ENCODE results near the gene SIGLEC15. TPM values are rescaled to one million over a fixed set of nuclear protein-coding genes. Genes with fewer than 3 reads are reported as not detected.

SIGLEC15 gene
- total and polyA plus RNA-seq, 2 experiments from 2014 or later, result 0.30 to 1.5 TPM

- whole genome bisulfite sequencing (ENCODE audit: low lambda C conversion rate, missing lambda C conversion rate), result 90% methylated on average over 3 of the region's 3 CpGs
- Histone ChIP-seq H3K27ac (no peak overlapping the region), H3K4me3 (no peak overlapping the region), H3K4me1 (ENCODE audit: insufficient read depth) (no peaks in the 10 kb centered on the region), H4K20me1 (ENCODE audit: insufficient read depth, poor library complexity, severe bottlenecking) (no peaks in the 10 kb centered on the region), H3K9me3 (ENCODE audit: low read depth) (no peaks in the 10 kb centered on the region), H3K79me2 (no peaks in the 10 kb centered on the region), H2AFZ (no peak overlapping the region), H3K9me2 (replicated peaks; ENCODE audit: insufficient read depth) (no peaks in the 10 kb centered on the region), H3K4me2 (no peak overlapping the region), H3K27me3 (no peaks in the 10 kb centered on the region), H3K36me3 (replicated peaks; ENCODE audit: insufficient read depth, low read depth) (no peaks in the 10 kb centered on the region)
- no peak for DNase-seq (ENCODE audit: low spot score)
- TF ChIP-seq EZH2phosphoT487 (IDR thresholded peaks at IDR 0.05; ENCODE audit: low read depth, severe bottlenecking, unreplicated experiment) (no peak), EZH2 (IDR thresholded peaks at IDR 0.05; ENCODE audit: borderline replicate concordance) (no peak), CTCF (IDR thresholded peaks at IDR 0.05; ENCODE audit: poor library complexity) (no peak)
Observed at GRCh38 chr18:45859334-45859733, 33.9 kb downstream of the SIGLEC15 start.

GRCh38 chr18:45860492-45860891 lies 35.0 kb downstream of the SIGLEC15 start:
- Histone ChIP-seq H4K20me1 (ENCODE audit: insufficient read depth, poor library complexity, severe bottlenecking) (no peaks in the 10 kb centered on the region), H3K9me3 (ENCODE audit: low read depth) (no peaks in the 10 kb centered on the region), H2AFZ (no peak overlapping the region), H3K27ac (no peak overlapping the region), H3K9me2 (replicated peaks; ENCODE audit: insufficient read depth) (no peaks in the 10 kb centered on the region), H3K36me3 (replicated peaks; ENCODE audit: insufficient read depth, low read depth) (no peaks in the 10 kb centered on the region), H3K4me1 (ENCODE audit: insufficient read depth) (no peaks in the 10 kb centered on the region), H3K4me2 (no peak overlapping the region), H3K27me3 (no peaks in the 10 kb centered on the region), H3K79me2 (no peaks in the 10 kb centered on the region), H3K4me3 (no peak overlapping the region)
- no peak for DNase-seq (ENCODE audit: low spot score)
- 98% methylated on average over 4 of the region's 4 CpGs for WGBS (ENCODE audit: low lambda C conversion rate, missing lambda C conversion rate)
- no peak for TF ChIP-seq CTCF (IDR thresholded peaks at IDR 0.05; ENCODE audit: poor library complexity)
- no peak for TF ChIP-seq EZH2phosphoT487 (IDR thresholded peaks at IDR 0.05; ENCODE audit: low read depth, severe bottlenecking, unreplicated experiment)
- no peak for TF ChIP-seq EZH2 (IDR thresholded peaks at IDR 0.05; ENCODE audit: borderline replicate concordance)

DNA sequence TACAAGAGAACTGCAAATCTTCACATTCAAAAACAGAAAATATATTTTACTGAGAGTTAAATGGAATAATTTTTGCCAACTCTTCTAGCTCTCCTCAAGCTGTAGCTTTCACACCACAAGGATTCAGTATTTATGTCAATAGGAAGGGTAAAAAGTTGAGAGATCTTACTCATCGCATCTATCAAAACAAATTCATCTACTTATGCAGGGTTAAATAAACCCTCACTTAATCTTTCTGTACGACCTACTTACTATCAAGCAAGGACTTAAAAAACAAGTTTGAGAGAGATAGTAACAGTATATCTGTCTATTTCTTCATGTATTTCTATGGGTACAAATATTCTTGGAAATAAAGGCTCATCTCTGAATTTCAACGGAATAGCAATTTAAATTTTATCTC lies 35.5 kb downstream of the SIGLEC15 start:
- TF ChIP-seq EZH2phosphoT487 (IDR thresholded peaks at IDR 0.05; ENCODE audit: low read depth, severe bottlenecking, unreplicated experiment) (no peak), EZH2 (IDR thresholded peaks at IDR 0.05; ENCODE audit: borderline replicate concordance) (no peak), CTCF (IDR thresholded peaks at IDR 0.05; ENCODE audit: poor library complexity) (no peak)
- Histone ChIP-seq H3K4me3 (no peak overlapping the region), H3K4me2 (no peak overlapping the region), H3K9me2 (replicated peaks; ENCODE audit: insufficient read depth) (no peaks in the 10 kb centered on the region), H4K20me1 (ENCODE audit: insufficient read depth, poor library complexity, severe bottlenecking) (no peaks in the 10 kb centered on the region), H2AFZ (no peak overlapping the region), H3K27ac (no peak overlapping the region), H3K27me3 (no peaks in the 10 kb centered on the region), H3K9me3 (ENCODE audit: low read depth) (no peaks in the 10 kb centered on the region), H3K36me3 (replicated peaks; ENCODE audit: insufficient read depth, low read depth) (no peaks in the 10 kb centered on the region), H3K79me2 (no peaks in the 10 kb centered on the region), H3K4me1 (ENCODE audit: insufficient read depth) (no peaks in the 10 kb centered on the region)
- 91% methylated on average over 3 of the region's 3 CpGs for WGBS (ENCODE audit: low lambda C conversion rate, missing lambda C conversion rate)
- DNase-seq (ENCODE audit: low spot score), result no peak

- H3K9me3 ChIP-seq (ENCODE audit: low read depth), result no peaks in the 10 kb centered on the region
- 97% methylated on average over 1 of the region's 1 CpG for WGBS (ENCODE audit: low lambda C conversion rate, missing lambda C conversion rate)
- H3K27me3 ChIP-seq, result no peaks in the 10 kb centered on the region
Observed at GRCh38 chr18:45861926-45862325, 36.5 kb downstream of the SIGLEC15 start.

More at GRCh38 chr18:45861926-45862325, 36.5 kb downstream of the SIGLEC15 start:
- H3K36me3 ChIP-seq (replicated peaks; ENCODE audit: insufficient read depth, low read depth), result no peaks in the 10 kb centered on the region
- H3K79me2 ChIP-seq, result no peaks in the 10 kb centered on the region
- H3K4me2 ChIP-seq, result no peak overlapping the region
- H3K27ac ChIP-seq, result no peak overlapping the region
- H2AFZ ChIP-seq, result no peak overlapping the region
- H3K4me1 ChIP-seq (ENCODE audit: insufficient read depth), result no peaks in the 10 kb centered on the region
- no peak overlapping the region for H3K4me3 ChIP-seq
- no peak for TF ChIP-seq CTCF (IDR thresholded peaks at IDR 0.05; ENCODE audit: poor library complexity)
- no peak for TF ChIP-seq EZH2 (IDR thresholded peaks at IDR 0.05; ENCODE audit: borderline replicate concordance)
- no peak for TF ChIP-seq EZH2phosphoT487 (IDR thresholded peaks at IDR 0.05; ENCODE audit: low read depth, severe bottlenecking, unreplicated experiment)
- H3K9me2 ChIP-seq (replicated peaks; ENCODE audit: insufficient read depth), result no peaks in the 10 kb centered on the region
- no peaks in the 10 kb centered on the region for H4K20me1 ChIP-seq (ENCODE audit: insufficient read depth, poor library complexity, severe bottlenecking)
- DNase-seq (ENCODE audit: low spot score), result no peak

Data from hepatocyte (in vitro differentiated cells).